NCI-H128 (cell line): ENCODE measurements around the gene TPD52L1.
"Not testable (repeated sequence)": the region's sequence is repeated elsewhere in the genome, so short reads cannot be mapped to it uniquely, and the experiment has no call there.

Experiments used
- DNase-seq: peaks from one replicate; lab custom pipeline; 2025; ENCODE audit not compliant: unreplicated experiment; lab: John Stamatoyannopoulos, UW

Gene TPD52L1

DNA sequence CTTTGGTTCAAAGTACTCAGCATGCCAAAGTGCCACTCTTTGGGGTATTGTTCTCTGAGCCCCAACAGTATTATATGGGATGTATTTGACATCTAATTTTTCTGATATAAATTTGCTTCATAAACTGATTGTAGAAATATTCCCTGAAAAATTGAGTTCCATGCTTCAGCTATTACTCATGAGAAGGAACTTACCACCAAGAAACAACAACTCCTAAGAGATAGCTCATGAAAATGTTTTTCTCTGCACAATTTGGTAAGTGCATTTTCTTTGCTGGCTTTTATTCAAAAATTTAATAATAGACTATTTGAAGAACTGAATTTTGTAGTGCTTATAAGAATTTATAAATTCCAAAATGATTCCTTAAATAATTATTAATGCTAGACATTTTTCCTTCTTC, 12.8 kb upstream of the TPD52L1 start:
- no peak for DNase-seq

DNA sequence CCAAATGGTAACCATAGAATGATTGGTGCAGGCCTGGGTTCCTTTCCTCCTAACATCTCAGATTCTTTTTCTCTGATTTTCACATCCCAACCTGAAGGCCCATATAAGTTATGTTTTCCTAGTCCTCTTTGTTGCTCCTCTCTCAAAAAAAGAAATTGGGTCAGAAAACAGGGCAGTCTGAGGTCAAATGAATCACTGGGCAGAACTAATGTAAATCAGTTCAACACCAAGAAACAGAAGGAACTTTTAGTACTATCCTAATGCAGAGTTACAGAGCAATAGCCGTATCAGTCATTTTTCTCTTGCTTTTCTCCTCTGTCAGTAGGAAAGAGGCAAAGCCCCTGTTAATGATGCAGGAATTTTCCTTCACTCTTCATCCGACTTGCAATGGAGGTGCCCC, 11.0 kb upstream of the TPD52L1 start:
- no peak for DNase-seq

- no peak for DNase-seq
These were observed 8.8 kb upstream of the TPD52L1 start for GRCh38 chr6:125144822-125145221.

- no peak for DNase-seq
These were observed 4.1 kb upstream of the TPD52L1 start for GRCh38 chr6:125149256-125150144.

- DNase-seq, result no peak
These were observed 1.9 kb upstream of the TPD52L1 start for GRCh38 chr6:125151700-125152099.

DNA sequence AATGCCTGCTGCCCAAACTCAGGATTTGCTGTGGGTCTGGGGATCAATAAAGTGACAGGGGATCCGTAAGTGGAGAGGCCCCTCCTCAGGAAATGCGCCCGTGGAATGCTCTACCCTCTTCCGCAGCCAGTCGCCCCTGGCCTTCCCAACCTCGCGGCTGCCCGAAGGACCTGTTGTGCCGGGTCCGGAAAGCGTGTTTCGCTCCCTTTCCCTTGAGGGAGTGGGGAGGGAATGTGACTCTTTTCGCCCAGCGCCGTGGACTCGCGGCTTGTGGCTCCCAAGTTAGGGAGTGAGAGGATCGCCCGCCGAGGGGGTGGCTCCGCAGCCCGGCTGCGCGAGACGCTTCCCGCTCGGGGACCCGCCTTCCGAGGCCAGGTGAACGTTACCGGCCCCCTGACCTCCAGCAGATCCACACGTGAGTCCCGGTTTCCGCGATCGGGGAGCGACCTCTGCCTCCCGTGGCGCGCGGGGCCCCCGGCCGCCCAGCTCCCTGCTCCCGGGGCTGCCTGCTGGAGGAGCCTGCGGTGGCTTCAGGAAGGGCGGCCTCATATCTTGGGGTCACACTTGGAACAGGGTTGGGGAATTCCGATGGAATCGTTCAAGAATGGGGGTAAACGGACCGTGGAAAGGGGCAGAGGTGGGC, 666 bp downstream of the TPD52L1 start:
- DNase-seq, result no peak

- DNase-seq, result no peak
These were observed 1.2 kb downstream of the TPD52L1 start for GRCh38 chr6:125154761-125155135.

- no peak for DNase-seq
These were observed 1.8 kb downstream of the TPD52L1 start for GRCh38 chr6:125155344-125155743.

DNA sequence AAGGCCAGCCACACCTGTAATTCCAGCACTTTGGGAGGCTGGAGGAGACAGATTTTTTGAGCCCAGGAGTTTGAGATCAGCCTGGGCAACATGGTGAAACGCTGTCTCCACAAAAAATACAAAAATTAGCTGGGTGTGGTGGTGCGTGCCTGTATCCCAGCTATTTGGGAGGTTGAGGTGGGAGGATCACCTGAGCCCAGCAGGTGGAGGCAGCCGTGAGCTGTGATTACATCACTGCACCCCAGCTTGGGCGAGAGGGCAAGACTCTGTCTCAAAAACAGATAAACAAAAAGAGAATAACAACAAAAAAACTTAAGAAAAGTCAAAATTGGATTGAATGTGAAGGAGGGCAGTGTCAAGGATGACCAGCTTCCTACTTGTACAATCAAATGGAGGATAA, 2.9 kb downstream of the TPD52L1 start:
- no peak for DNase-seq

- DNase-seq, result no peak
These were observed 3.7 kb downstream of the TPD52L1 start for GRCh38 chr6:125157280-125157679.

DNA sequence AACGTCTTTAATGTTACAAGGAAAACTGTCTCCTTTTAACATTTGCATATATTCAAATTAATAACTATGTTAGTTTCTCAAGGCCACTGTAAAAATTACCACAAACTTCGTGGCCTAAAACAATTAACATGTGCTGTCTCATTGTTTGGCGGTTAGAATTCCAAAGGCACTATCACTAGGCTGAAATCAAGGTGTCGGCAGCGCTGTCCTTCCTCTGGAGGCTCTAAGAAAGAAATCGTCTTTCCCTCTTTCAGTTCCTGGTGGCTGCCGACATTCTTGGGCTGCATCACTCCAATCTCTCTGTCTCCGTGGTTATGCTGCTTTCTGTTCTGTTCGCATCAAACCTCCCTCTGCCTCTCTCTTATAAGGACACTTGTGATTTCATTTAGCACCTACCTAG, 4.2 kb downstream of the TPD52L1 start:
- no peak for DNase-seq

DNA sequence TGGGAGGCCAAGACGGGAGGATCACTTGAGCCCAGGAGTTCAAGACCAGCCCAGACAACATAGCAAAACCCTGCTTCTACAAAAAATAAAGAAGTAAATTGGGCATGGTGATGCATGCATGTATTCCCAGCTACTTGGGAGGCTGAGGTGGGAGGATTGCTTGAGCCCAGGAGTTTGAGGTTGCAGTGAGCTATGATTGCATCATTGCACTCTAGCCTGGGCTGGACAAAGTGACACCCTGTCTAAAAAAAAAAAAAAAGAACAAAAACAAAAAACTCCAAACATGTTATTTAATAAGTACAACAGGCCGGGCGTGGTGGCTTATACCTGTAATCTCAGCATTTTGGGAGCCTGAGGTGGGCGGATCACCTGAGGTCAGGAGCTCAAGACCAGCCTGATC, 9.8 kb downstream of the TPD52L1 start:
- not testable (repeated sequence) for DNase-seq

DNA sequence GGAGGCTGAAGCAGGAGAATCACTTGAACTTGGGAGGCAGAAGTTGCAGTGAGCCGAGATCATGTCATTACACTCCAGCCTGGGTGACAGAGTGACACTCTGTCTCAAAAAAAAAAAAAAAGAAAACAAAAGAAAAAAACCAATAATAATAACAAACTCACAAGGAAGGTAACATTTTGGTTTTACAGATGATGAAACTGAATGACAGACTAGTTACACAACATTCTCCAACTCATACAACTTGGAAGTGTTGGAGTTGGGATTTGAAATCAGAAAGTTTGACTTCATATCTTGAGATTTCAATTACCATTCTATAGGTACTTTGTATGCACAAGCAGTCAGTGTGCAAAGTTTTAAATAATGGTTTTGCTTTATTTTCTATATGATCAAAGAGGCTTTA, 10.2 kb downstream of the TPD52L1 start:
- no peak for DNase-seq

GRCh38 chr6:125164696-125165095, 11.1 kb downstream of the TPD52L1 start:
- no peak for DNase-seq

DNA sequence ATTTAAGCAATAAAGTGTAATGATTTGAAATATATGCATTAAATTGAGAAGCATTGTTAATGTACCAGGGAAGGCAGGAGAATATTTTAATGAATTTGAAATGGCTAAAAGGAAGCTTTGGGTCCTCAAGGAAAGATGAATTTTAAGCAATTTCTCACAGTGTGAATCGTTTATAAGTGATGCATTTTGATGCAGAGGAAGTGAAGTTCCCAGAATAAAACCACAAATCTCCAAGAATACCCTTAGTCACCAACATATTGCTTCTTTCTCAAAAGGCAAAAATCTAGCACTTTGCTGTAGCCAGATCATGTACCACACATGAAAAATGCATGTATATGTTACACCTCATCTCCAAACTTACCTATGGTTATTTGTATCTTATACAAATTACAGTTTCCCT, 11.7 kb downstream of the TPD52L1 start:
- no peak for DNase-seq

GRCh38 chr6:125165776-125166175, 12.2 kb downstream of the TPD52L1 start:
- no peak for DNase-seq

GRCh38 chr6:125166711-125167110, 13.1 kb downstream of the TPD52L1 start:
- no peak for DNase-seq

DNA sequence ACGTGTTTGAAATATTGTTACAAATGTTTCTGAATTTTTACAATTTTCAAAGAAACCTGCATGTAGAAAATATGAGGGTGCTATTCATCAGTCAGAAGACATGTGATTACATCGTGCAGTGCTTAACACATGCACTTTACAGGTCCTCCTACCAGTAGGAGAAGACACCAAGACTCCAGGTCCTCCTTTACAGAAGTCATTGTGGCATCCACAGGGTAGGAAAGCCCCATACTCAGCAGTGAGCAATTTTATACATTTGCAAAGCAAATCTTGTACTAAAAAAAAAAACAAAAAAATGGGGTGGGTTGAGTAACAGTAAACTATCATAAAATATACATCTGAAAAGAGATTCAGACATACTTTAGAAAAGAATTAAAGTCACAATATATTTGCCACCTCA, 14.0 kb downstream of the TPD52L1 start:
- DNase-seq, result no peak

GRCh38 chr6:125169058-125169457, 15.5 kb downstream of the TPD52L1 start:
- DNase-seq, result no peak

DNA sequence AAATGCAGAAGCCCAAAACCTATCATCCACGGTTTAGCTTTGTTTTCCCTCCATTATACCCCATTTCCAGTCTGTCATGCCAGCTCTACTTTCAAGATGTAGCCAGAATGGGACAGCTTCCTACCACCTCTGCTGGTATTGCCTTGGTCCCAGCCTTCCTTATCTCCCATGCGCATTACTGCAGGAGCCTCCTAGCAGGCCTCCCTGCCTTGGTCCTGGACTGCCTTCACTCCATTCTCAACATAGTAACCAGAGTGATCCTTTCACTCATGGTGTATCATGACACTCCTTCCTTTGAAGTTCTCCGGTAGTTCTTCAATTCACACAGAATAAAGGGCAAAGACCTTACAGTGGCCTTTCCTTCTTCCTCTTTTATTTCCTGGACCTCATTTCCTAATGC, 15.9 kb downstream of the TPD52L1 start:
- no peak for DNase-seq

DNA sequence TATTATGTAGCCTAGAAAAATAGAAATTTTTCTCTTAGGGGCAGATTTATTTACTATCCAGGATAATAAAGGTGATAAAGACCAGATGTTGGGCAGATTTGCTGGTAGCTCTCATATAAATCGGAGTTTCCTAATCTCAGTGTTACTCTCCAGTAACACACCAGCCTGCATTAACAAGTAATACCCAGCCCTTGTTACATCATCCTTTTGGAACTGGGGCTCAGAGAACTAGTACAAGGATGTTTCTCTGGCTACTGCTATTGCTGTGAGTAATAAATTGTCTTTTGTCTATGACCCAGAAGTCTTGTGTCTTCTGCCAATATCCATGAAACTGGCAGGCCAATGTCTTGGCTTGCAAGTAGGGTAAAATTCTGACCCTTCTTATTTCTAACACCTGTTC, 16.8 kb downstream of the TPD52L1 start:
- no peak for DNase-seq

DNA sequence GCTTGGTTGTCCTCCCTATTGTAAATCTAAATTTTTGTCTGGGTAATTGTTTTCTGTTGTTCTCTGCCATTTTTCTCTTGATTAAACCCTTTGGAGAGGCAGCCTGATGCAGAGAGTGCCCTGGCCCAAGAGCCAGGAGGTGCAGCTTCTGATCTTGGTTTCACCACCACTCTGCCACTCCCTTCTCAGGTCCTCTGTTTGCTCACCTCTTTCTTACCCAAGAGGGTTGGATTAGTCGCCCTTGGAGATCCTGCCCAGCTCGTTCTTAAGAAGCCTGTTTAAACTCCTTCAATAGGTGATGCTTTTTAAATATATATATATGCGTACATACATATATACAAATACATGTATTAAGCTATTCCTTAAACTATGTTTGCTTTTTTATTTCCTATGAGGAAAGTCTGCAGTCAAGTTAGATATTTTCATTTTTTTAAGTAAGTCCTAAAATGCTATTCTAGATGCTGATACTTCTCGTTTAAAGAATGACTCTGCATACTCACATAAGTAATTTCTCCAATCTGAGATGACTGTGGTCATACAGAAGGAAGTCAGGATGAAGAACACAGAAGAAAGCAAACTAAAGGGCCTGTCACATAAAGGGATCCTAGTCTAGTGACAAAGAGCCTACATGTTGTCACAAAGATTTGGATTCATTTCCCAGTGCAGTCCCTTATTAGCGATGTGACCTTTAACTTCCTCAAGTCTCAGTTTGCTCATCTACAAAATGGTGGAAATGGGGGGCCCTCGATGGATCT, 19.9 kb downstream of the TPD52L1 start:
- DNase-seq, result no peak
